Measurements from ENCODE around the gene CCDC27. TPM values are rescaled to one million over a fixed set of nuclear protein-coding genes. Genes with fewer than 3 reads are reported as not detected.

Gene CCDC27
- total RNA-seq, 4 donors from 2014 or later: not detected

GRCh38 chr1:3705341-3705950 lies 46.8 kb upstream of the CCDC27 start:
- DNase-seq: no peak
- Histone ChIP-seq H3K36me3 (no peaks in the 10 kb centered on the region), H3K9me3 (no peaks in the 10 kb centered on the region), H3K27ac (no peak overlapping the region), H3K27me3 (peaks cover 41% of the 10 kb centered on the region), H3K4me1 (no peaks in the 10 kb centered on the region), H3K4me3 (no peak overlapping the region)
- TF ChIP-seq EP300 (IDR thresholded peaks at IDR 0.05; ENCODE audit: low read depth): no peak
- no peak for TF ChIP-seq POLR2A (IDR thresholded peaks at IDR 0.05)
- TF ChIP-seq POLR2AphosphoS5 (IDR thresholded peaks at IDR 0.05): no peak
- TF ChIP-seq, protein P1, sequence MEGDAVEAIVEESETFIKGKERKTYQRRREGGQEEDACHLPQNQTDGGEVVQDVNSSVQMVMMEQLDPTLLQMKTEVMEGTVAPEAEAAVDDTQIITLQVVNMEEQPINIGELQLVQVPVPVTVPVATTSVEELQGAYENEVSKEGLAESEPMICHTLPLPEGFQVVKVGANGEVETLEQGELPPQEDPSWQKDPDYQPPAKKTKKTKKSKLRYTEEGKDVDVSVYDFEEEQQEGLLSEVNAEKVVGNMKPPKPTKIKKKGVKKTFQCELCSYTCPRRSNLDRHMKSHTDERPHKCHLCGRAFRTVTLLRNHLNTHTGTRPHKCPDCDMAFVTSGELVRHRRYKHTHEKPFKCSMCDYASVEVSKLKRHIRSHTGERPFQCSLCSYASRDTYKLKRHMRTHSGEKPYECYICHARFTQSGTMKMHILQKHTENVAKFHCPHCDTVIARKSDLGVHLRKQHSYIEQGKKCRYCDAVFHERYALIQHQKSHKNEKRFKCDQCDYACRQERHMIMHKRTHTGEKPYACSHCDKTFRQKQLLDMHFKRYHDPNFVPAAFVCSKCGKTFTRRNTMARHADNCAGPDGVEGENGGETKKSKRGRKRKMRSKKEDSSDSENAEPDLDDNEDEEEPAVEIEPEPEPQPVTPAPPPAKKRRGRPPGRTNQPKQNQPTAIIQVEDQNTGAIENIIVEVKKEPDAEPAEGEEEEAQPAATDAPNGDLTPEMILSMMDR (IDR thresholded peaks at IDR 0.05): no peak
- WGBS, 2 donors (ENCODE audit: low coverage in 1 of 2): 69% methylated on average over 9 of the region's 19 CpGs; no CpG with 5 or more reads in 1 of the 2 donors
- intact Hi-C loops (cut with DNase I; ENCODE audit: low total_unique reads) (no loop called here), in situ Hi-C loops (cut with MboI; ENCODE audit: low pct_ligation_motif_present in 1 of 4, low pct_unique_long_range_greater_than_20kb in 1 of 4, low sequenced_read_pairs in 3 of 4) (no loop called here)

DNA sequence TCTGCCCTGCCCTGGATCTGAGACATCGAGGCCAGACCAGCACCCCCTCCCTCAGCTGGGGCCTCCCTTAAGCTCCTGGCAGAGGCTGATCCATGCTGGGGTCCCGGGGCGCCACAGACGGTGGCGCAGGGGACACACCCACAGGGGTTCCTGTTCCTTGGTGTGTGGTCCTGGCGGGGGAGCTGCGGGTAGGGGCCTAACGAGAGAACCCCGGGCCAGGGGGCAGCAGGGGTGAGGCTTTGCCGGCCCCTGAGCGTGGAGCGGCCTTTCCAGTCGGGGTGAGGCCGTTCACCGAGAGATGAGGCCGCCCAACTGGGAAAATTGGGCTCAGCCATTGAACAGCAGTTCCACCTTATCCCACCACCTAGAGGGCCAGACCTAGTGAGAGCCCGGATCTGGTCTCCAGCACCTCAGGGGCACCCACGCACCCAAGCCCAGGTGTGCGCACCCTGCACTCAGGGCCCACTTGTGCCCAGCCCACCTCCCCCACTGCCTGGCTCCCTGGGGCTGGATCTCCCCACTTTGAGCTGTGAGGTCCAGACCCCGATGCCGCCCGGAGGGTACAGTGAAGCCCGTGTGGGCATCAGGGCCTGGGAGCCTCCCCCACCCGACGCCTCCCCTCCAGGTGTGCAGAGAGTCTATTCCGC lies 45.5 kb upstream of the CCDC27 start:
- WGBS, 2 donors (ENCODE audit: low coverage in 1 of 2): 83% methylated on average over 21 of the region's 26 CpGs; no CpG with 5 or more reads in 1 of the 2 donors
- in situ Hi-C loops (cut with MboI; ENCODE audit: low pct_ligation_motif_present in 1 of 4, low pct_unique_long_range_greater_than_20kb in 1 of 4, low sequenced_read_pairs in 3 of 4): no loop called here
- DNase-seq: no peak
- H3K36me3 ChIP-seq: no peaks in the 10 kb centered on the region
- peaks cover 50% of the 10 kb centered on the region for H3K27me3 ChIP-seq
- H3K4me3 ChIP-seq: no peak overlapping the region
- no peak overlapping the region for H3K27ac ChIP-seq
- TF ChIP-seq EP300 (IDR thresholded peaks at IDR 0.05; ENCODE audit: low read depth): no peak
- no peak for TF ChIP-seq POLR2A (IDR thresholded peaks at IDR 0.05)
- TF ChIP-seq POLR2AphosphoS5 (IDR thresholded peaks at IDR 0.05): no peak
- TF ChIP-seq, protein P1 (IDR thresholded peaks at IDR 0.05): no peak
- intact Hi-C loops (cut with DNase I; ENCODE audit: low total_unique reads): no loop called here
- no peaks in the 10 kb centered on the region for H3K4me1 ChIP-seq
- no peaks in the 10 kb centered on the region for H3K9me3 ChIP-seq

DNA sequence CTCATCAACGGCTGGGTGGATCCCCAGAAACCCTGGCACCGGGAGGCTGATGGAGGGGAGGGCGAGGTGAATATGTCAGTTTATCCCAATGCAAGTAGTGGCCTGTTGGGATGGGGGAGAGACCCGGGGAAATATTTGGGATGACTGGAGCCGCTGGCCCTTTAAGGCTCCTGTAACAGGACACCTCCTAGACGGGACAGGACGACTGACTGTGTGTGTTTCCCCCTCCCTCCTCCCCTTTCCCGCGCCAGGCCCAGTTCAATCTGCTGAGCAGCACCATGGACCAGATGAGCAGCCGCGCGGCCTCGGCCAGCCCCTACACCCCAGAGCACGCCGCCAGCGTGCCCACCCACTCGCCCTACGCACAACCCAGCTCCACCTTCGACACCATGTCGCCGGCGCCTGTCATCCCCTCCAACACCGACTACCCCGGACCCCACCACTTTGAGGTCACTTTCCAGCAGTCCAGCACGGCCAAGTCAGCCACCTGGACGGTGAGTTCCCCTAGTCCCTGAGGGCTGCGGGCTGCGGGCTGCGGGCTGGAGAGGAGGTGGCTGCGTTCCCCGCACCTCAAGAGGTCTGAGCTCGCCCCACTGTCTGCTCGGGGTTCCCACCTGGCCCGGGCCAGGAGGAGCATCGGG lies 44.8 kb upstream of the CCDC27 start:
- intact Hi-C loops (cut with DNase I; ENCODE audit: low total_unique reads) (no loop called here), in situ Hi-C loops (cut with MboI; ENCODE audit: low pct_ligation_motif_present in 1 of 4, low pct_unique_long_range_greater_than_20kb in 1 of 4, low sequenced_read_pairs in 3 of 4) (no loop called here)
- Histone ChIP-seq H3K4me1 (no peaks in the 10 kb centered on the region), H3K9me3 (no peaks in the 10 kb centered on the region), H3K4me3 (no peak overlapping the region), H3K27ac (no peak overlapping the region), H3K27me3 (peaks cover 50% of the 10 kb centered on the region), H3K36me3 (no peaks in the 10 kb centered on the region)
- 57 to 75% methylated on average over 8 to 33 of the region's 35 CpGs for WGBS, 2 donors (ENCODE audit: low coverage in 1 of 2)
- no peak for DNase-seq
- TF ChIP-seq, protein P1 (IDR thresholded peaks at IDR 0.05): no peak
- TF ChIP-seq POLR2AphosphoS5 (IDR thresholded peaks at IDR 0.05) (no peak), EP300 (IDR thresholded peaks at IDR 0.05; ENCODE audit: low read depth) (no peak), POLR2A (IDR thresholded peaks at IDR 0.05) (no peak)

DNA sequence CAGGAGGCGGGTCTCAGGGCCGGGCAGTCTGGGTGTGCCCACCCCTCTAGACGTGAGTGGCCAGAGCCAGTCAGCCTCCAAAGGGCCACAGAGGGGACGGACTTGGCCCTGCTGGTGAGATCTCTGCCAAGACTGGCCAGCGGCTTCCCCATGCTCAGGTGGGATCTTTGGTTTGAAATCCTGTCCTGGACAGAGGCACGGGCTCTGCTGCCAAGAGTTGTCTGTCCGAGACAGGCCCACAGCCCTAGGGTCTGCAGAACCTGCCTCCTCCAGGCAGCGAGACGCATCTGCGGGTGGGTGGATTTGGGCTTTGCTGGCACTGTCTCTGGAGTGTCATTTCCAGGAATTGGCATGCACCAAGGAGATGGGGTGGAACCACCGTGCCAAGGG lies 44.3 kb upstream of the CCDC27 start:
- H3K4me1 ChIP-seq: no peaks in the 10 kb centered on the region
- no peaks in the 10 kb centered on the region for H3K36me3 ChIP-seq
- intact Hi-C loops (cut with DNase I; ENCODE audit: low total_unique reads) (no loop called here), in situ Hi-C loops (cut with MboI; ENCODE audit: low pct_ligation_motif_present in 1 of 4, low pct_unique_long_range_greater_than_20kb in 1 of 4, low sequenced_read_pairs in 3 of 4) (no loop called here)
- no peak overlapping the region for H3K4me3 ChIP-seq
- 82% methylated on average over 7 of the region's 11 CpGs; no CpG with 5 or more reads in 1 of the 2 donors for WGBS, 2 donors (ENCODE audit: low coverage in 1 of 2)
- no peak for DNase-seq
- no peak overlapping the region for H3K27ac ChIP-seq
- no peak for TF ChIP-seq POLR2AphosphoS5 (IDR thresholded peaks at IDR 0.05)
- TF ChIP-seq, protein P1 (IDR thresholded peaks at IDR 0.05): no peak
- no peak for TF ChIP-seq POLR2A (IDR thresholded peaks at IDR 0.05)
- no peak for TF ChIP-seq EP300 (IDR thresholded peaks at IDR 0.05; ENCODE audit: low read depth)
- H3K27me3 ChIP-seq: peaks cover 54% of the 10 kb centered on the region
- H3K9me3 ChIP-seq: no peaks in the 10 kb centered on the region

Data from transverse colon (tissue), 4 donors.